ENCODE measurements around the gene ZSWIM5.
"Not testable (repeated sequence)": the region's sequence is repeated elsewhere in the genome, so short reads cannot be mapped to it uniquely, and the experiment has no call there.

The ZSWIM5 gene

GRCh38 chr1:45200906-45201500 lies 5.4 kb downstream of the ZSWIM5 start:
- DNase-seq = no peak

- no peak for DNase-seq
Measured at GRCh38 chr1:45200435-45200834, 6.0 kb downstream of the ZSWIM5 start.

- no peak for DNase-seq
Measured at GRCh38 chr1:45198185-45198584, 8.2 kb downstream of the ZSWIM5 start.

- DNase-seq = no peak
Measured at GRCh38 chr1:45196863-45197262, 9.5 kb downstream of the ZSWIM5 start.

- DNase-seq = no peak
Measured at GRCh38 chr1:45191418-45191783, 15.0 kb downstream of the ZSWIM5 start.

- DNase-seq = no peak
Measured at GRCh38 chr1:45187725-45188124, 18.7 kb downstream of the ZSWIM5 start.

- not testable (repeated sequence) for DNase-seq
Measured at GRCh38 chr1:45179918-45180519, 26.4 kb downstream of the ZSWIM5 start.

- DNase-seq = no peak
Measured at GRCh38 chr1:45177452-45177851, 29.0 kb downstream of the ZSWIM5 start.

- no peak for DNase-seq
Measured at GRCh38 chr1:45172764-45173163, 33.6 kb downstream of the ZSWIM5 start.

GRCh38 chr1:45172005-45172404 lies 34.4 kb downstream of the ZSWIM5 start:
- DNase-seq = no peak

GRCh38 chr1:45171575-45171974 lies 34.8 kb downstream of the ZSWIM5 start:
- no peak for DNase-seq

- DNase-seq = no peak
Measured at GRCh38 chr1:45170151-45170742, 36.2 kb downstream of the ZSWIM5 start.

GRCh38 chr1:45167947-45168346 lies 38.5 kb downstream of the ZSWIM5 start:
- not testable (repeated sequence) for DNase-seq

- not testable (repeated sequence) for DNase-seq
Measured at GRCh38 chr1:45164307-45164706, 42.1 kb downstream of the ZSWIM5 start.

GRCh38 chr1:45163111-45163510 lies 43.3 kb downstream of the ZSWIM5 start:
- DNase-seq = not testable (repeated sequence)

- DNase-seq = not testable (repeated sequence)
Measured at GRCh38 chr1:45162041-45163035, 44.1 kb downstream of the ZSWIM5 start.

GRCh38 chr1:45155957-45156356 lies 50.4 kb downstream of the ZSWIM5 start:
- DNase-seq = no peak

GRCh38 chr1:45155423-45155822 lies 51.0 kb downstream of the ZSWIM5 start:
- DNase-seq = no peak

- no peak for DNase-seq
Measured at GRCh38 chr1:45152126-45152525, 54.3 kb downstream of the ZSWIM5 start.

GRCh38 chr1:45148209-45148825 lies 58.1 kb downstream of the ZSWIM5 start:
- no peak for DNase-seq

- DNase-seq = no peak
Measured at GRCh38 chr1:45146833-45147232, 59.6 kb downstream of the ZSWIM5 start.

GRCh38 chr1:45141247-45142003 lies 65.0 kb downstream of the ZSWIM5 start:
- DNase-seq = no peak

Measured in stimulated activated naive CD4-positive, alpha-beta T cell treated with Interleukin-2 at 50 U/mL for 16 hours (primary cell).